ENCODE measurements around the gene VANGL1. TPM values are rescaled to one million over a fixed set of nuclear protein-coding genes. Genes with fewer than 3 reads are reported as not detected.

Gene VANGL1
- total and polyA plus RNA-seq, 2 of the 13 experiments (the other 11 are each of a cell fraction or from before 2014, with no cell fraction given), result 5.3 to 9.4 TPM

- Histone ChIP-seq H3K4me2 (ENCODE audit: low read depth, low read length) (no peak overlapping the region), H3K27me3 (ENCODE audit: control insufficient read depth in 1 of 2, insufficient read depth in 2 of 2, low read length in 2 of 2) (no peaks in the 10 kb centered on the region), H3K4me3 (replicated peaks in 1 of 3; ENCODE audit: insufficient read depth in 1 of 3, low read depth in 2 of 3, low read length in 3 of 3) (no peak overlapping the region), H3K79me2 (ENCODE audit: insufficient read depth, low read length) (no peaks in the 10 kb centered on the region), H4K20me1 (ENCODE audit: insufficient read depth, low read length) (no peaks in the 10 kb centered on the region), H3K9ac (ENCODE audit: insufficient read depth, low read depth, low read length) (no peak overlapping the region), H2AFZ (ENCODE audit: low read length) (no peak overlapping the region), H3K27ac (ENCODE audit: extremely low read length, insufficient read depth, low read length) (no peak overlapping the region), H3K4me1 (ENCODE audit: insufficient read depth, low read length) (peaks cover 47% of the 10 kb centered on the region), H3K36me3 (replicated peaks in 1 of 2; ENCODE audit: control insufficient read depth in 1 of 2, insufficient read depth in 2 of 2, low read length in 2 of 2) (no peaks in the 10 kb centered on the region), H3K9me3 (ENCODE audit: low read length) (no peaks in the 10 kb centered on the region)
- CTCF ChIA-PET (ENCODE audit: low intra/inter-chr PET ratio, low total read pairs), result no interaction called here
- DNase-seq (ENCODE audit: low spot score) (no peak), FAIRE-seq (no peak), ATAC-seq (no peak)
- POLR2A ChIA-PET, result no interaction called here
- no peak for TF ChIP-seq JUND (CRISPR knock-in tag; IDR thresholded peaks at IDR 0.05)
- TF ChIP-seq MXD1 (CRISPR knock-in tag; IDR thresholded peaks at IDR 0.05), result no peak
- no peak for TF ChIP-seq PHF5A (CRISPR knock-in tag; IDR thresholded peaks at IDR 0.05; ENCODE audit: low read depth, unreplicated experiment)
- no peak for TF ChIP-seq ZNF687 (CRISPR knock-in tag; IDR thresholded peaks at IDR 0.05)
- TF ChIP-seq ZFP62 (CRISPR knock-in tag; IDR thresholded peaks at IDR 0.05), result no peak
- TF ChIP-seq SMAD3 (CRISPR knock-in tag; IDR thresholded peaks at IDR 0.05), result no peak
- TF ChIP-seq ZNF350 (CRISPR knock-in tag; IDR thresholded peaks at IDR 0.05; ENCODE audit: borderline replicate concordance, low read depth), result no peak
- no peak for TF ChIP-seq NR3C1 (CRISPR knock-in tag; IDR thresholded peaks at IDR 0.05)
- TF ChIP-seq ZFP37 (CRISPR knock-in tag; IDR thresholded peaks at IDR 0.05; ENCODE audit: borderline replicate concordance), result no peak
- no peak for TF ChIP-seq RARG (CRISPR knock-in tag; IDR thresholded peaks at IDR 0.05; ENCODE audit: low read depth)
- no peak for TF ChIP-seq ZNF891 (CRISPR knock-in tag; IDR thresholded peaks at IDR 0.05)
- TF ChIP-seq NCOA1 (CRISPR knock-in tag; IDR thresholded peaks at IDR 0.05), result no peak
- no peak for TF ChIP-seq ZNF281 (CRISPR knock-in tag; IDR thresholded peaks at IDR 0.05; ENCODE audit: borderline replicate concordance)
- 53% methylated on average over 2 of the region's 5 CpGs for WGBS (ENCODE audit: low lambda C conversion rate)
- intact Hi-C loops (cut with micrococcal nuclease; ENCODE audit: unreplicated experiment), result no loop called here
- no TSS peak for BruUV-seq (replicated peaks)
- in situ Hi-C loops (cut with HindIII; ENCODE audit: extremely low pct_ligation_motif_present, low pct_unique_long_range_greater_than_20kb), result no loop called here
Observed at GRCh38 chr1:115713906-115714305, 72.1 kb downstream of the VANGL1 start.
